Measurements from ENCODE around the gene THSD7A.

- TF ChIP-seq EZH2 (IDR thresholded peaks at IDR 0.05; ENCODE audit: borderline replicate concordance, low read depth, low read length, poor library complexity, severe bottlenecking), result no peak
- TF ChIP-seq CTCF (conservative IDR thresholded peaks at IDR 0.05; ENCODE audit: low read depth, low read length), result no peak
Observed at GRCh38 chr7:11648101-11648500, 183.9 kb downstream of the THSD7A start.
